MM.1S (cell line): Measurements from ENCODE around the gene TCN1.

Experiments used
- DNase-seq: peaks from one replicate; pipeline ENCODE4 v3.0.0-alpha.2; 2015
- H2AFZ ChIP-seq: fragments of 300-600 bp; sonication (generic); 2 replicates; pipeline ENCODE4 v1.6.0; 2016; ENCODE audit warnings: antibody characterized with exemption, low read length
- H3F3A ChIP-seq: fragments of 300-600 bp; sonication (generic); 2 replicates; pipeline ENCODE4 v1.6.1; 2016; ENCODE audit warnings: mild to moderate bottlenecking, antibody characterized with exemption, low read length, moderate library complexity, mixed read lengths; ENCODE audit not compliant: insufficient read depth
- H3K27ac ChIP-seq: fragments of 300-600 bp; sonication (generic); 2 replicates; pipeline ENCODE4 v1.5.1; 2016; ENCODE audit warnings: mild to moderate bottlenecking, low read length
- H3K27me3 ChIP-seq: fragments of 300-600 bp; sonication (generic); replicated peaks from 2 replicates; pipeline ENCODE4 v1.6.0; 2016; ENCODE audit warnings: low read length; ENCODE audit not compliant: insufficient read depth
- H3K36me3 ChIP-seq: fragments of 300-600 bp; sonication (generic); replicated peaks from 2 replicates; pipeline ENCODE4 v1.6.1; 2016; ENCODE audit warnings: mild to moderate bottlenecking, low read length, mixed read lengths; ENCODE audit not compliant: insufficient read depth
- H3K4me1 ChIP-seq: fragments of 300-600 bp; sonication (generic); 2 replicates; pipeline ENCODE4 v1.6.1; 2016; ENCODE audit warnings: low read length, mixed read lengths
- H3K4me2 ChIP-seq: fragments of 300-600 bp; sonication (generic); 2 replicates; pipeline ENCODE4 v1.6.0; 2016; ENCODE audit warnings: low read depth, low read length
- H3K4me3 ChIP-seq: fragments of 300-600 bp; sonication (generic); 2 replicates; pipeline ENCODE4 v1.5.1; 2016; ENCODE audit warnings: low read length, mixed read lengths
- H3K79me2 ChIP-seq: fragments of 300-600 bp; sonication (generic); 2 replicates; pipeline ENCODE4 v1.6.1; 2016; ENCODE audit warnings: mixed run types, low read length, mixed read lengths
- H3K9ac ChIP-seq: fragments of 300-600 bp; sonication (generic); 2 replicates; pipeline ENCODE4 v1.6.1; 2016; ENCODE audit warnings: low read length, mixed read lengths
- H3K9me2 ChIP-seq: fragments of 300-600 bp; sonication (generic); replicated peaks from 2 replicates; pipeline ENCODE4 v1.6.1; 2016; ENCODE audit warnings: mild to moderate bottlenecking, low read length, mixed read lengths; ENCODE audit not compliant: insufficient read depth
- H3K9me3 ChIP-seq: fragments of 300-600 bp; sonication (generic); replicated peaks from 2 replicates; pipeline ENCODE4 v1.6.1; 2016; ENCODE audit warnings: mild to moderate bottlenecking, low read length, mixed read lengths; ENCODE audit not compliant: insufficient read depth
- H4K20me1 ChIP-seq: fragments of 300-600 bp; sonication (generic); 2 replicates; pipeline ENCODE4 v1.6.1; 2016; ENCODE audit warnings: mild to moderate bottlenecking, low read length, moderate library complexity, mixed read lengths; ENCODE audit not compliant: insufficient read depth
- CTCF ChIP-seq: fragments of 300-600 bp; sonication (generic); IDR thresholded peaks from 2 replicates; pipeline ENCODE4 v1.5.1; 2016; ENCODE audit warnings: antibody characterized with exemption, low read length, mixed read lengths
- EZH2 ChIP-seq: fragments of 300-600 bp; sonication (generic); optimal IDR thresholded peaks from 2 replicates; pipeline ENCODE3; 2017; ENCODE audit warnings: low read depth, mild to moderate bottlenecking, antibody characterized with exemption, low read length, mixed read lengths
- EZH2phosphoT487 ChIP-seq: fragments of 300-600 bp; sonication (generic); IDR thresholded peaks from 2 replicates; pipeline ENCODE4 v1.6.1; 2018; ENCODE audit warnings: antibody characterized with exemption, low read length

The TCN1 gene

GRCh38 chr11:59877325-59877724, 11.0 kb upstream of the TCN1 start:
- DNase-seq: no peak
- H3F3A ChIP-seq: no peaks in the 10 kb centered on the region
- TF ChIP-seq CTCF (no peak), EZH2phosphoT487 (no peak), EZH2 (no peak)
- H3K4me1 ChIP-seq: no peaks in the 10 kb centered on the region
- H3K79me2 ChIP-seq: no peaks in the 10 kb centered on the region
- no peaks in the 10 kb centered on the region for H3K27me3 ChIP-seq
- H2AFZ ChIP-seq: no peak overlapping the region
- H3K4me3 ChIP-seq: no peak overlapping the region
- H3K27ac ChIP-seq: no peak overlapping the region
- no peaks in the 10 kb centered on the region for H3K36me3 ChIP-seq
- no peaks in the 10 kb centered on the region for H3K9me3 ChIP-seq
- no peaks in the 10 kb centered on the region for H4K20me1 ChIP-seq
- H3K4me2 ChIP-seq: no peak overlapping the region
- no peaks in the 10 kb centered on the region for H3K9me2 ChIP-seq
- H3K9ac ChIP-seq: no peak overlapping the region

GRCh38 chr11:59875856-59876519, 9.7 kb upstream of the TCN1 start:
- no peak overlapping the region for H3K27ac ChIP-seq
- H3F3A ChIP-seq: no peaks in the 10 kb centered on the region
- TF ChIP-seq EZH2phosphoT487 (no peak), CTCF (no peak), EZH2 (no peak)
- no peaks in the 10 kb centered on the region for H4K20me1 ChIP-seq
- H3K9me2 ChIP-seq: no peaks in the 10 kb centered on the region
- no peaks in the 10 kb centered on the region for H3K36me3 ChIP-seq
- H3K79me2 ChIP-seq: no peaks in the 10 kb centered on the region
- no peaks in the 10 kb centered on the region for H3K27me3 ChIP-seq
- no peak overlapping the region for H3K4me2 ChIP-seq
- DNase-seq: no peak
- H3K9ac ChIP-seq: no peak overlapping the region
- no peak overlapping the region for H3K4me3 ChIP-seq
- no peaks in the 10 kb centered on the region for H3K9me3 ChIP-seq
- no peak overlapping the region for H2AFZ ChIP-seq
- H3K4me1 ChIP-seq: no peaks in the 10 kb centered on the region

- no peaks in the 10 kb centered on the region for H4K20me1 ChIP-seq
- DNase-seq: no peak
- H3K79me2 ChIP-seq: no peaks in the 10 kb centered on the region
- H3F3A ChIP-seq: no peaks in the 10 kb centered on the region
- no peak for TF ChIP-seq EZH2
- no peak overlapping the region for H3K4me3 ChIP-seq
- H3K9me2 ChIP-seq: no peaks in the 10 kb centered on the region
- no peak overlapping the region for H3K9ac ChIP-seq
- no peak overlapping the region for H3K27ac ChIP-seq
- no peaks in the 10 kb centered on the region for H3K9me3 ChIP-seq
- no peaks in the 10 kb centered on the region for H3K27me3 ChIP-seq
- H3K36me3 ChIP-seq: no peaks in the 10 kb centered on the region
- H3K4me2 ChIP-seq: no peak overlapping the region
- H2AFZ ChIP-seq: no peak overlapping the region
- H3K4me1 ChIP-seq: no peaks in the 10 kb centered on the region
Observed at GRCh38 chr11:59872076-59872475, 5.8 kb upstream of the TCN1 start.

- H3K9ac ChIP-seq: no peak overlapping the region
- no peaks in the 10 kb centered on the region for H3F3A ChIP-seq
- no peak overlapping the region for H3K4me2 ChIP-seq
- H3K9me2 ChIP-seq: no peaks in the 10 kb centered on the region
- H3K79me2 ChIP-seq: no peaks in the 10 kb centered on the region
- no peak for DNase-seq
- H3K36me3 ChIP-seq: no peaks in the 10 kb centered on the region
- H4K20me1 ChIP-seq: no peaks in the 10 kb centered on the region
- TF ChIP-seq EZH2 (no peak), EZH2phosphoT487 (no peak), CTCF (no peak)
- H3K27ac ChIP-seq: no peak overlapping the region
- no peak overlapping the region for H2AFZ ChIP-seq
- H3K4me1 ChIP-seq: no peaks in the 10 kb centered on the region
- H3K27me3 ChIP-seq: no peaks in the 10 kb centered on the region
- H3K4me3 ChIP-seq: no peak overlapping the region
- H3K9me3 ChIP-seq: no peaks in the 10 kb centered on the region
Observed at GRCh38 chr11:59867946-59868345, 1.7 kb upstream of the TCN1 start.
